Activated naive CD8-positive, alpha-beta T cell (primary cell): ENCODE measurements around the gene U2AF2.

Source experiments
- H3K27ac Mint-ChIP-seq: one replicate; pipeline ENCODE4 v1.8.0; 2021; ENCODE audit warnings: mixed read lengths
- H3K27me3 Mint-ChIP-seq: one replicate; pipeline ENCODE4 v1.8.0; 2021; ENCODE audit warnings: mixed read lengths
- H3K36me3 Mint-ChIP-seq: one replicate; pipeline ENCODE4 v1.8.0; 2021; ENCODE audit warnings: mixed read lengths
- H3K4me1 Mint-ChIP-seq: one replicate; pipeline ENCODE4 v1.8.0; 2021; ENCODE audit warnings: low read depth, mixed read lengths
- H3K4me3 Mint-ChIP-seq: one replicate; pipeline ENCODE4 v1.8.0; 2021; ENCODE audit warnings: mild to moderate bottlenecking, mixed read lengths
- H3K9me3 Mint-ChIP-seq: one replicate; pipeline ENCODE4 v1.8.0; 2021; ENCODE audit warnings: low read depth, mixed read lengths

The U2AF2 gene

DNA sequence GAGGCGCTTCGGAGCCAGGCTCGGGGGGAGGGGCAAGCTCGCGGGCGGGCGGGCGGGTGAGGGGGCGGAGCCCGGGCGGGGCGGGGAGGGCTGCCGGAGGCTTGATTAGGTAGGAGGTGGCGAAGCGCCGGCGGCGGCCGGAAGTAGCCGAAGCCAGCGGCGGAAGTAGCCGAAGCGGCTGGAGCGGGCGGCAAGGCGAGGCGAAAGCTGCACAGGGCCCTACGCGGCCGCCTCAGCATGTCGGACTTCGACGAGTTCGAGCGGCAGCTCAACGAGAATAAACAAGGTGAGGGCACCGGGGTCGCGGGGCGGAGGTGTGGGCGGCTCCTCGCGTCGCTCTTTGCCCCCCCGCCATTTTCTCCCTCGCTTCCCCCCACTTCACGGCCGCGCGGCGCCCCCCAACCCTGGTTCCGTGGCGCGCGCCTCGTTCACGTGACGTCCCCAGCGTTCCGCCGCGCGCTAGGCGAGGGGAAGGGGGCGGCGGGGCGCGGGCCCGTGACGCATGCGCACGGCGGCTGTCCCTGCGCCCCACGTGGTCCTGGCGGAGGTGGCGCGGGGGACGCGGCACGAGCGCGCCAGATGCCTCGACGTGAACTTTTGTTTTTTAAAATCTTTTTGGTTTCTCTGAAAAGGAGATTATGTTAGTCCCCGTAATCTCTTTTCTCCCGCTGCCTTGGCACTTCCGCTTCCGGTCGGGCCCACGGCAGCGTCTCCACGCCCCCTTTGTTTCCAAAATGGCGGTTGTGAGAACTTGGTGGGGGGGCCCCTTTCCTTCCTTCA, at the start of gene U2AF2:
TSS of gene U2AF2 (plus strand) at position 168 of the 780 bp plus-strand sequence. CDS start at position 238, 70 bp downstream.
- Mint-ChIP-seq H3K27me3 (no peaks in the 10 kb centered on the region), H3K4me3 (peak within 1 kb of the TSS; percentile 98), H3K27ac (peak within 1 kb of the TSS; percentile 99), H3K36me3 (peaks cover 13% of the 10 kb centered on the region), H3K4me1 (peaks cover 29% of the 10 kb centered on the region), H3K9me3 (no peaks in the 10 kb centered on the region)

DNA sequence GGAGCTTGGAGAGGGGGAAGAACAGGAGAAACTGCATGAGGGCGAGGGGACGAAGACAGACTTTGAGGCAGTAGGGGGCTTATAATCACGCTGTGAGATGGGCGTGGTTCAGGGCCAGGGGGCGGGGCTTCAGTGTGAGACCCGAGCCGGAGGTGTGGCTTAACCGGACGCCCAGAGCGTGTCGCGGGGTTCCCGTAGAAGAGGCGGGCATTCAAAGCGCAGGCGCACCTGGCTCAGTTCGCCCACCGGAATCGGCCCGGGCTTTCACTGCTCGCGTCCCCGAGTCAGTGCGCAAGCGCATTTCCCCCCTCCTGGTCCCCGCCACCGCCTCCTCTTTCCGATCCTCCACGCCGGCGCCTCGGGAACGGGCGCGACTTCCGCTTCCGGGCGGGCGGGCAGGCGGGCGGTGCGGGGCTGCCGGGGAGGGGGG, 49.6 kb upstream of the U2AF2 start:
- Mint-ChIP-seq H3K36me3 (peaks cover 2% of the 10 kb centered on the region), H3K4me1 (peaks cover 53% of the 10 kb centered on the region), H3K4me3 (peak overlapping the region; percentile 93), H3K27me3 (no peaks in the 10 kb centered on the region), H3K27ac (peak overlapping the region; percentile 94), H3K9me3 (no peaks in the 10 kb centered on the region)

DNA sequence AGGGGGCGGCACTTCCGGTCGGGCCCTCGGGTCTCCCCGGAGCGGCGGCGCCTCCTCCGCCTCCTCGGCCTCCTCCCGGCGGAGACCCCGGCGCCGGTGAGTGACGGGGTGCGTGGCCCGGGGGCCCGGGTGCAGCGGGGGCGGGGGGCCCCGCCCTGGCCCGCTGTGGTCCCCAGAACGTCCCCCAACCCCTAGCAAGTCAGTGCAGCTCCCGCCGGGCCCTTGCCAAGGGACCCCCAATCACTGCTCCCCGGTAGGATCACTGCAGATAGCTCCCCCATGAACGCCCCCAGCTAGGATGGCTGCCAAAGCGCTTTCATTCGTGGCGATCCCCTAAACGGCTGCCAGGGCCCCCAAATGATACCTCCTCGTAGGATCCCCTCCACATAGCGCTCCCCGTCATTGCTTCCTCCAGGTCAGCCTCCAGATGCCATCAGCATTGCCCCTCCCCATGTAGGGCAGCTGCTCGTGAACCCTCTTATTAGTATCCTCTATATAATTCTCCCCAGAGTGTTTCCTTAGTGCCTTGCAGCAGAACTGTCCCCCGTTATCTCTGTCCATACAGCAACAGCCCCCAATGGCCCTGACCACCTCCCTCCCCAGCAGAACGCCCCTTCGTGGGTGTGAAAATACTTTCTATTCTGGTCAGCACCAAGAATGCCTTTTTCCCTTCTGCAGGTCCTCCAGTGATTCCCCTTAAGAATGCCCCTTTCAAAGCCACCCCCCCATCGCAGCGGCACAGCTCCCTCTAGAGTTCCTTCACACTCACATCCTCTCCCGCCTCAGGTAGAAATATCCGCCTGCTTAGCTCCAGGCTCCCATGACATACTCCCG, 49.0 kb upstream of the U2AF2 start, which contains the start of gene ZNF865:
TSS of gene ZNF865 (plus strand) at position 11 of the 834 bp plus-strand sequence. CDS start 7,972 bp downstream, outside the sequence.
- no peaks in the 10 kb centered on the region for H3K27me3 Mint-ChIP-seq
- H3K36me3 Mint-ChIP-seq, result peaks cover 2% of the 10 kb centered on the region
- no peaks in the 10 kb centered on the region for H3K9me3 Mint-ChIP-seq
- peak within 1 kb of the TSS; percentile 97 for H3K27ac Mint-ChIP-seq
- peaks cover 59% of the 10 kb centered on the region for H3K4me1 Mint-ChIP-seq
- H3K4me3 Mint-ChIP-seq, result peak within 1 kb of the TSS; percentile 97

DNA sequence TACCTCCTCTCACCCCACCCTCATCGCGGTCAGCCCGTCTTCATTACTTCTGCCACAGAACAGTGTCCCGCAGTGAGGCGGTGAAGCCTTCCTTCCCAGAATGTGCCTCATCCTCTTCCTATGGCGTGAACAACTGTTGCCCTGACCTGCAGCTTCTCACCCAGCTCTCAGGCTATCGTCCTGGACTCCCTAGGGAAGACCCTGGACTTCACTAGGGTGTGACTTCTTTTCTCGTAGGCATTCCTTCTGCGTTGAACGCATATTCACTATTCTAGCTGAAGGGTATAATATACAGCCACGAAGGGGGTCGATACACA, 48.4 kb upstream of the U2AF2 start:
- H3K9me3 Mint-ChIP-seq, result no peaks in the 10 kb centered on the region
- peak overlapping the region; percentile 97 for H3K27ac Mint-ChIP-seq
- H3K4me1 Mint-ChIP-seq, result peaks cover 59% of the 10 kb centered on the region

DNA sequence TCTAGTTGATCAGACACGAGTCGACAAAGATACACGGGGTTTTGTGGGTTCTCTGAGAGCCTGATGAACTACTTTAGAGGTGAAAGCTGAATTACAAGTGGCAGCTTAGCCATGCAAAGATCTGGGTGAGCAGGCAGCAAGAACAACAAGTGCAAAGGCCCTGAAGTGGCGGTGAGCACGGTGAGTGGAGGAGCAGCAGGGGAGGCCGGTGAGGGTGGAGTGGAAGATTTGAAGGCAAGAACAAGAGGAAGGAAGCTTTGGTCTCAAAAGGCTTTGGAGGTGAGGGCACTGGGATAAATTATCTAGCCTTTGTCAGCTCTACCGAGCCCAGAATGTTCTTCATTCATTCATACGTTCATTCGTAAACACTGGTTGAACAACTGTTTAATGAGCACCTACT, 48.0 kb upstream of the U2AF2 start:
- H3K9me3 Mint-ChIP-seq, result no peaks in the 10 kb centered on the region
- peaks cover 2% of the 10 kb centered on the region for H3K36me3 Mint-ChIP-seq
- H3K4me1 Mint-ChIP-seq, result peaks cover 59% of the 10 kb centered on the region
- no peaks in the 10 kb centered on the region for H3K27me3 Mint-ChIP-seq
- peak overlapping the region; percentile 97 for H3K4me3 Mint-ChIP-seq
- peak overlapping the region; percentile 97 for H3K27ac Mint-ChIP-seq

More for the DNA sequence above, 48.4 kb upstream of the U2AF2 start:
- Mint-ChIP-seq H3K36me3 (peaks cover 2% of the 10 kb centered on the region), H3K27me3 (no peaks in the 10 kb centered on the region), H3K4me3 (peak overlapping the region; percentile 97)

DNA sequence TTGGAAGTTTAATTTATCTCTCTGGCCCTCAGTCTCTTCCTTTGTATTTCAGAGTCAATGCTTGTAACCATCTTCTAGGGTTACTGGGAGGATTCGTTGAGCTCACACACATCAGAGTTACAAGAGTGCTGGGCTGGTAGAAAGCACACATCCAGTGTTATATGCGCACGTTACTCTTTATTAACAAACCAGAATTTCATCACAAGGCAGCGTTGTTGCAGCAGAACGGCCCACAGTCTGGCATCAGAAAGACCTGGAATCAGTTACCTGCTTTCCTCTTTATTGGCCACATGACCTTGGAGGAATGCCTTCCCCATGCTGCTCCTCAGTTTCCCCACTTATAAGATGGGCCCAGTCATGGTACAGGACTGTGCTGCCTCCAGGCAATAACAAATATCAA, 45.5 kb upstream of the U2AF2 start:
- H3K4me1 Mint-ChIP-seq, result peaks cover 58% of the 10 kb centered on the region
- peaks cover 2% of the 10 kb centered on the region for H3K36me3 Mint-ChIP-seq
- peak overlapping the region; percentile 56 for H3K27ac Mint-ChIP-seq
- no peaks in the 10 kb centered on the region for H3K27me3 Mint-ChIP-seq
- H3K9me3 Mint-ChIP-seq, result no peaks in the 10 kb centered on the region
- no peak overlapping the region for H3K4me3 Mint-ChIP-seq

DNA sequence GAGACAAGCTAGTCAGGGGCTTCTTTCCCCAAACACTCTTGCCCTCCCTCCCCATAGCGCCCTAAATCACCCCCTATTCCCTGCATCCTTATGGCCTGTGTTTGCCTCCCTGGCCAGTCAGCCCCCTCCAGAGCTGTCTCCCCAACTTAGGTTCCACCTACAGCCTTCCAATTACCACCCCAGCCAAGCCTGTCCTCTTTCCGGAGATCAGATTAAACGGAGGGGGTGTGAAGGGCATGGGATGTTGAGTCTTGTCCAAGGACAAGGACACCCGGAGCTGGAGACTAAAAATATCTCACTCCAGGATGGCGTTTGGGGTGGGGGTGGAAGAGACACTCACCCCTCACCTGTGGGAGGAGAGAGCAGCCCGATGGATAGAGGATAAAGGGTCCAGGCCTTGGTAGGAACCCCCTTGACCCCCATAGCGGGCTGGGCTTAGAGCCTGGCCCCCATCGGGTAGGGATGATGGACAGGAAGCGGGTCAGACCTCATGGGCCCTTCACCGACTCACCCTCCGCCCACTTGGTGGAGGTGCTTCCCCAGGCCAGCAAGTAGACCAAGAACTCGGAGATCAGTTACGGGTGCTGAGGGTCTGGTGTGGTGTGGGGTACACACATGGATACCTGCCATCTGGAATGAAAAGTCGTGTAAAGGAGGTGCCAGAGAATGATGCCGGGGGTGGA, 43.4 kb upstream of the U2AF2 start:
- Mint-ChIP-seq H3K27me3 (no peaks in the 10 kb centered on the region), H3K9me3 (no peaks in the 10 kb centered on the region), H3K27ac (peak overlapping the region; percentile 34), H3K36me3 (peaks cover 2% of the 10 kb centered on the region), H3K4me3 (no peak overlapping the region), H3K4me1 (peaks cover 48% of the 10 kb centered on the region)

DNA sequence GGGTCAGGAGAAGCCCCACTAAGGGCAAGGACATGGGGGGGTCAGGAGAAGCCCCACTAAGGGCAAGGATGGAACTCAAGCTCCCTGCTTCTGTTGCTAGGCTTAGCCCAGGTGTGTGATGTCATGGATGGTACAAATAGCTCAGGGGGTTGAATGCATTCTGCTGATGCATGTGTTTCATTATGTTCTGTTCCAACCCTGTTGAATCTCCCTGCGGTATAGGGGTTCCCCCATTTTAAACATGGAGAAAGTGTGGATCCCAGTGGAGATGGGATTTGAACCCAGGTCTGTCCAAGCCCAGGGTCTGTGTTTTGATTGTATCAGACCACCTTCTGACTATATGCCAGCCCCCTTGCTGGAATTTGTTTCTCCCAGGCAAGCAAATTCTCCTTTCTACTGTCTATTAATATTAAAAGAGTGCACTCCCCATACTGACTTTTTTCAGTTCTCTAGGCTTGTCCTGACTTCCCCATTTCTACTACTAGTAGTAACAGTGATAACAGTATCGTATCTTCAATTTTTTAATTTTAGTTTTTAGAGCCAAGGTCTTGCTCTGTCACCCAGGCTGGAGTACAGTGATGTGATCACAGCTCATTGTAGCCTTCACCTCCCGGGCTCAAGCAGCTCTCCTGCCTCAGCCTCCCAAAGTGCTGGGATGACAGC, 42.7 kb upstream of the U2AF2 start:
- no peak overlapping the region for H3K4me3 Mint-ChIP-seq
- peak overlapping the region; percentile 28 for H3K27ac Mint-ChIP-seq
- peaks cover 2% of the 10 kb centered on the region for H3K36me3 Mint-ChIP-seq
- H3K4me1 Mint-ChIP-seq, result peaks cover 41% of the 10 kb centered on the region
- H3K27me3 Mint-ChIP-seq, result no peaks in the 10 kb centered on the region
- H3K9me3 Mint-ChIP-seq, result no peaks in the 10 kb centered on the region

DNA sequence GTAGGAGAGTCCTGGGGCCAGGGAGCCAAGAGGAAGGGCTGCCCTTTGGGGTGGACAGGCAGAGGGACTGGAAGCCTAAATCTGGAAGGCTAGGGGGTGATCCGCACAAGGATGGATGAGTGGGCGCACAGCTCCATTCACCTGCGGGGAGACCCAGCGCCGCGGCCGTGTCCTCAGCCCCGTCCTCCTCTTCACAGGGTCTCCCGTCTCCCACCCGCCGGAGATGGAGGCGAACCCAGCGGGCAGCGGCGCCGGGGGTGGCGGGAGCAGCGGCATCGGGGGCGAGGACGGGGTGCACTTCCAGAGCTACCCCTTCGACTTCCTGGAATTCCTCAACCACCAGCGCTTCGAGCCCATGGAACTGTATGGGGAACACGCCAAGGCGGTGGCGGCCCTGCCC, 41.4 kb upstream of the U2AF2 start:
- H3K27ac Mint-ChIP-seq, result no peak overlapping the region

DNA sequence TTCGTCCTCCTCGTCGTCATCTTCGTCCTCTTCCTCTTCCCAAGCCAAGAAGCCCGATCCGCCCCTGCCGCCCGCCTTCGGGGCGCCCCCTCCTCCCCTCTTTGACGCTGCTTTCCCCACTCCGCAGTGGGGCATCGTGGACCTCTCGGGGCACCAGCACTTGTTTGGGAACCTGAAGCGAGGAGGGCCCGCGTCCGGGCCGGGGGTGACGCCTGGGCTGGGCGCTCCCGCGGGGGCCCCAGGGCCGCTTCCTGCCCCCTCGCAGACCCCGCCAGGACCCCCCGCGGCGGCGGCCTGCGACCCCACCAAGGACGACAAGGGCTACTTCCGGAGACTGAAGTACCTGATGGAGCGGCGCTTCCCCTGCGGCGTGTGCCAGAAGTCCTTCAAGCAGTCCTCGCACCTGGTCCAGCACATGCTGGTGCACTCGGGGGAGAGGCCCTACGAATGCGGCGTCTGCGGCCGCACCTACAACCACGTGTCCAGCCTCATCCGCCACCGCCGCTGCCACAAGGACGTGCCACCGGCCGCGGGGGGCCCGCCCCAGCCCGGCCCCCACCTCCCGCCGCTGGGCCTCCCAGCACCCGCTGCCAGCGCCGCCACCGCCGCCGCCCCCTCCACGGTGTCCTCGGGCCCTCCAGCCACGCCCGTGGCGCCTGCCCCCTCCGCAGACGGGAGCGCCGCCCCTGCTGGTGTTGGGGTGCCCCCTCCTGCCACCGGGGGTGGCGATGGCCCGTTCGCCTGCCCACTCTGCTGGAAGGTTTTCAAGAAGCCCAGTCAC, 40.7 kb upstream of the U2AF2 start:
- Mint-ChIP-seq H3K4me1 (peaks cover 33% of the 10 kb centered on the region), H3K27me3 (no peaks in the 10 kb centered on the region), H3K9me3 (no peaks in the 10 kb centered on the region), H3K4me3 (no peak overlapping the region), H3K36me3 (no peaks in the 10 kb centered on the region), H3K27ac (no peak overlapping the region)

More for the DNA sequence above, 41.4 kb upstream of the U2AF2 start:
- no peak overlapping the region for H3K4me3 Mint-ChIP-seq
- no peaks in the 10 kb centered on the region for H3K36me3 Mint-ChIP-seq
- no peaks in the 10 kb centered on the region for H3K9me3 Mint-ChIP-seq
- H3K27me3 Mint-ChIP-seq, result no peaks in the 10 kb centered on the region
- H3K4me1 Mint-ChIP-seq, result peaks cover 34% of the 10 kb centered on the region

DNA sequence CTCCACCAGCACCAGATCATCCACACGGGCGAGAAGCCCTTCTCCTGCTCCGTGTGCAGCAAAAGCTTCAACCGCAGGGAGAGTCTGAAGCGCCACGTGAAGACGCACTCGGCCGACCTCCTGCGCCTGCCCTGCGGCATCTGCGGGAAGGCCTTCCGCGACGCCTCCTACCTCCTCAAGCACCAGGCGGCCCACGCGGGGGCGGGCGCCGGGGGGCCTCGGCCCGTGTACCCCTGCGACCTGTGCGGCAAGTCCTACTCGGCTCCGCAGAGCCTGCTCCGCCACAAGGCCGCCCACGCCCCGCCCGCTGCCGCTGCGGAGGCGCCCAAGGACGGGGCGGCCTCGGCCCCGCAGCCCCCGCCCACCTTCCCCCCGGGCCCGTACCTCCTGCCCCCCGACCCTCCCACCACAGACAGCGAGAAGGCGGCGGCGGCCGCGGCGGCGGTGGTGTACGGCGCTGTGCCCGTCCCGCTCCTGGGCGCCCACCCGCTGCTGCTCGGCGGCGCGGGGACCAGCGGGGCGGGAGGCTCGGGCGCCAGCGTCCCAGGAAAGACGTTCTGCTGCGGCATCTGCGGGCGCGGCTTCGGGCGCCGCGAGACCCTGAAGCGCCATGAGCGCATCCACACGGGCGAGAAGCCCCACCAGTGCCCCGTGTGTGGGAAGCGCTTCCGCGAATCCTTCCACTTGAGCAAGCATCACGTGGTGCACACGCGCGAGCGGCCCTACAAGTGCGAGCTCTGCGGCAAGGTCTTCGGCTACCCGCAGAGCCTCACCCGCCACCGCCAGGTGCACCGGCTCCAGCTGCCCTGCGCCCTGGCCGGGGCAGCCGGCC, 39.9 kb upstream of the U2AF2 start:
- H3K27ac Mint-ChIP-seq, result no peak overlapping the region
- H3K27me3 Mint-ChIP-seq, result no peaks in the 10 kb centered on the region
- peaks cover 34% of the 10 kb centered on the region for H3K4me1 Mint-ChIP-seq
- no peak overlapping the region for H3K4me3 Mint-ChIP-seq
- no peaks in the 10 kb centered on the region for H3K9me3 Mint-ChIP-seq
- H3K36me3 Mint-ChIP-seq, result no peaks in the 10 kb centered on the region

DNA sequence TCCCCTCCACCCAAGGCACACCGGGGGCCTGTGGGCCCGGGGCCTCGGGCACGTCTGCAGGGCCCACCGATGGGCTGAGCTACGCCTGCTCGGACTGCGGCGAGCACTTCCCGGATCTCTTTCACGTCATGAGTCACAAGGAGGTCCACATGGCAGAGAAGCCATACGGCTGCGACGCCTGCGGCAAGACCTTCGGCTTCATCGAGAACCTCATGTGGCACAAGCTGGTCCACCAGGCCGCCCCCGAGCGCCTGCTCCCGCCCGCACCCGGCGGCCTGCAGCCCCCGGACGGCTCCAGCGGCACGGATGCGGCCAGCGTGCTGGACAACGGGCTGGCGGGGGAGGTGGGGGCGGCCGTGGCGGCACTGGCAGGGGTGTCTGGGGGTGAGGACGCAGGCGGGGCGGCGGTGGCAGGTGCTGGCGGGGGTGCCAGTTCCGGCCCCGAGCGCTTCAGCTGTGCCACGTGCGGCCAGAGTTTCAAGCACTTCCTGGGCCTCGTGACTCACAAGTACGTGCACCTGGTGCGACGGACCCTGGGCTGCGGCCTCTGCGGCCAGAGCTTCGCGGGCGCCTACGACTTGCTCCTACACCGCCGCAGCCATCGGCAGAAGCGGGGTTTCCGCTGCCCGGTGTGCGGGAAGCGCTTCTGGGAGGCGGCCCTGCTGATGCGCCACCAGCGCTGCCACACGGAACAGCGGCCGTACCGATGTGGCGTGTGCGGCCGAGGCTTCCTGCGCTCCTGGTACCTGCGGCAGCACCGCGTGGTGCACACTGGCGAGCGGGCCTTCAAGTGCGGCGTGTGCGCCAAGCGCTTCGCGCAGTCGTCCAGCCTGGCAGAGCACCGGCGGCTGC, 39.1 kb upstream of the U2AF2 start:
- Mint-ChIP-seq H3K9me3 (no peaks in the 10 kb centered on the region), H3K27me3 (no peaks in the 10 kb centered on the region), H3K27ac (no peak overlapping the region), H3K36me3 (no peaks in the 10 kb centered on the region), H3K4me3 (no peak overlapping the region), H3K4me1 (peaks cover 35% of the 10 kb centered on the region)
